ENCODE results near the gene HSPA12A. TPM values are rescaled to one million over a fixed set of nuclear protein-coding genes. Genes with fewer than 3 reads are reported as not detected.

Gene HSPA12A
- total RNA-seq, 4 donors from 2014 or later: 4.5 to 6.0 (median 4.9) TPM

- Histone ChIP-seq H3K4me3 (no peak overlapping the region), H3K27ac (no peak overlapping the region), H3K4me1 (no peaks in the 10 kb centered on the region), H3K36me3 (no peaks in the 10 kb centered on the region), H3K27me3 (no peaks in the 10 kb centered on the region), H3K9me3 (no peaks in the 10 kb centered on the region)
- no peak for TF ChIP-seq CTCF (IDR thresholded peaks at IDR 0.05 in 4 of 5, conservative IDR thresholded peaks at IDR 0.05 in 1 of 5)
- no peak for TF ChIP-seq POLR2A (IDR thresholded peaks at IDR 0.05)
- DNase-seq: no peak
- intact Hi-C loops (cut with DNase I; ENCODE audit: low total_unique reads): no loop called here
- in situ Hi-C loops (cut with MboI; ENCODE audit: low sequenced_read_pairs in 4 of 4): no loop called here
- ATAC-seq: no peak
These were observed 106.0 kb downstream of the HSPA12A start for GRCh38 chr10:116636385-116636784.

- intact Hi-C loops (cut with DNase I; ENCODE audit: low total_unique reads) (no loop called here), in situ Hi-C loops (cut with MboI; ENCODE audit: low sequenced_read_pairs in 4 of 4) (no loop called here)
- ATAC-seq: no peak
- Histone ChIP-seq H3K4me3 (no peak overlapping the region), H3K27me3 (peaks cover 0 to 2% (median 0%) of the 10 kb centered on the region in 3 donors), H3K36me3 (no peaks in the 10 kb centered on the region), H3K4me1 (no peaks in the 10 kb centered on the region), H3K9me3 (no peaks in the 10 kb centered on the region), H3K27ac (no peak overlapping the region)
- TF ChIP-seq CTCF (IDR thresholded peaks at IDR 0.05 in 4 of 5, conservative IDR thresholded peaks at IDR 0.05 in 1 of 5) (no peak), POLR2A (IDR thresholded peaks at IDR 0.05) (no peak)
- DNase-seq: no peak
These were observed 108.0 kb downstream of the HSPA12A start for GRCh38 chr10:116634126-116634975.

GRCh38 chr10:116633216-116633600, 109.2 kb downstream of the HSPA12A start:
- ATAC-seq: no peak
- H3K27ac ChIP-seq: no peak overlapping the region
- in situ Hi-C loops (cut with MboI; ENCODE audit: low sequenced_read_pairs in 4 of 4) (no loop called here), intact Hi-C loops (cut with DNase I; ENCODE audit: low total_unique reads) (no loop called here)
- no peak for TF ChIP-seq CTCF (IDR thresholded peaks at IDR 0.05 in 4 of 5, conservative IDR thresholded peaks at IDR 0.05 in 1 of 5)
- no peak for TF ChIP-seq POLR2A (IDR thresholded peaks at IDR 0.05)
- no peak overlapping the region for H3K4me3 ChIP-seq
- no peaks in the 10 kb centered on the region for H3K36me3 ChIP-seq
- H3K27me3 ChIP-seq: peaks cover 0 to 2% (median 0%) of the 10 kb centered on the region in 3 donors
- H3K4me1 ChIP-seq: no peaks in the 10 kb centered on the region
- no peaks in the 10 kb centered on the region for H3K9me3 ChIP-seq
- no peak for DNase-seq

GRCh38 chr10:116632596-116633215, 109.7 kb downstream of the HSPA12A start:
- no peak for ATAC-seq
- Histone ChIP-seq H3K27ac (no peak overlapping the region), H3K4me3 (no peak overlapping the region), H3K9me3 (no peaks in the 10 kb centered on the region), H3K4me1 (no peaks in the 10 kb centered on the region), H3K36me3 (no peaks in the 10 kb centered on the region), H3K27me3 (peaks cover 0 to 2% (median 0%) of the 10 kb centered on the region in 3 donors)
- intact Hi-C loops (cut with DNase I; ENCODE audit: low total_unique reads): no loop called here
- TF ChIP-seq POLR2A (IDR thresholded peaks at IDR 0.05) (no peak), CTCF (IDR thresholded peaks at IDR 0.05 in 4 of 5, conservative IDR thresholded peaks at IDR 0.05 in 1 of 5) (no peak)
- DNase-seq: no peak
- in situ Hi-C loops (cut with MboI; ENCODE audit: low sequenced_read_pairs in 4 of 4): no loop called here
